GF-D8 (cell line): ENCODE data around the gene PTH1R.

ENCODE experiments used
- DNase-seq: peaks from one replicate; lab custom pipeline; 2025; lab: John Stamatoyannopoulos, UW

Gene PTH1R

GRCh38 chr3:46947546-46947901 lies 70.0 kb downstream of the PTH1R start:
- DNase-seq: no peak

- peak; percentile 93 for DNase-seq
These were observed 70.7 kb downstream of the PTH1R start for GRCh38 chr3:46947981-46948791.

DNA sequence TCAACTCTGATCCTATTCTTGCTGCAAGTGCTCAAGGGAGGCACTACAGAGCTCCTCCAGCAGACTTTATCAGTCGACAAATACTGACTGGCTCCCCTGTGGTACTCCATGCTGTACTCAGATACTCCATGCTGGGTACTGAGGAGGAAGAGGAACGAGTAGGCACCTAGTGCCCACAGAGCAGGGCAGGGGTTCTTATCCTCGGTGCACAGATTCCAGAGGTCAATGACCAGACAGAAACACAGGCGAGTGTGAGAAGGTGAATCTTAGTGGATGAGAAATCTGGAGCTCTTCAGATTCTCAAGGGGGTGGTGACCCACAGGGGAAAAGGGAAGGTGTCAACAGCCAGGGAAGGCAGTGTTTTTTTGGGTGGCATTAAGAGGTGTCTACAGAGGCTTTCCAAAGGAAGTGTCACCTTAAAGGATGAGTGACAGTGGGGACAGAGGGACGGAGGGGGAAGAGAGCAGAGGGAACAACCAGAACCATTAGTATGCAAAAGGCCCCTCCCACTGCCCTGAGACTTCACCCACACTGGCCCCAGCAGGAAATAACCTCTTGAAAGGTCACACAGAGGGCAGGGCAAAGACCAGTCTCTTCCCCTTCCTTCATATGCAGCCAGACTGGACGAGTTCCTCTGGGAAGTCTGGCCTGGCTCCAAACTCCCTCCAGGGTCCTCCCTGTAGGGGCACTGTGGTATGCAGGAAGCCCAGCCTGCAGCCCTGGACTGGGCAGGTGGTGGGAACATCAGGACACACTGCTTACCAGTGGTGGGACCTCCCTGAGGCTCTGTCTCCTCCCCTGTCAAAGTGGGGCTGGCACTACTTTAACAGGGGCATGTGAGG lies 71.5 kb downstream of the PTH1R start:
- DNase-seq: peak; percentile 18

DNA sequence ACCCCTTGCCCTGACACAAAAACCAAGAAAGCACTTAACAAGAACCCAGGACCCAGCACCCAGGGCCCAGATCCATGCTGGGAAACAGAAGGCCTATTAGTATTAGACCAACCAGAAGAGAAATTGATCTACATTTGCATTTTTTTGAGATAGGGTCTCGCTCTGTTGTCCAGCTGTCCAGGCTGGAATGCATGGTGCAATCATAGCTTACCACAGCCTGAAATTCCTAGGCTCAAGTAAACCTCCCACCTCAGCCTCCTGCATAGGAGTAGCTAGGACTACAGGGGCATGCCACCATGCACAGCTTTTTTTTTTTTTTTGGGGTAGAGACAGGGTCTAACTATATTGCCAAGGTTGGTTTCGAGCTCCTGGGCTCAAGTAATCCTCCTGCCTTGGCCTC lies 72.7 kb downstream of the PTH1R start:
- no peak for DNase-seq

DNA sequence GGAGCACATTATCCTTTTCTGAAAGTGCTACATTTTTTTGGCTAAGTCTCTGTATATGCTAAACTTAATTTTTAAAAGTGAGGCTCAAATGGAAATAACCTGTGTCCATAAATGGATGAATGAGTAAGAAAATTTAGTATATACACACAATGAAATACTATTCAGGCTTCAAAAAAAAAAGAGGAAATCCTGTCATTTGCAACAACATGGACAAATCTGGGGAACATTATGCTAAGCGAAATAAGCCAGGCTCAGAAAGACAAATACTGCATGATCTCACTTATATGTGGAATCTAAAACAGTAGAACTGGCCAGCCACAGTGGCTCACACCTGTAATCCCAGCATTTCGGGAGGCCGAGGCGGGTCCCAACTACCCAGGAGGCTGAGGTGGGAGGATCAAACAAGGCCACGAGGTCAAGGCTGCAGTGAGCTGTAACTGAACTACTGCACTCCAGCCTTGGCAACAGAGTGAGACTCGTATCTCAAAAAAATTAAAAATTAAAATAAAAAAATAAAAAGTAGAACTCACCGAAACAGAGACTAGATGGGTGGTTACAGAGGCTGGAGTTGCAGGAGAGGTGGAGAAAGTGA lies 73.2 kb downstream of the PTH1R start:
- no peak for DNase-seq

- DNase-seq: no peak
These were observed 75.3 kb downstream of the PTH1R start for GRCh38 chr3:46952813-46953212.
